ENCODE measurements around the gene PLAC8. TPM values are rescaled to one million over a fixed set of nuclear protein-coding genes. Genes with fewer than 3 reads are reported as not detected.

PLAC8 gene
- total RNA-seq, 4 donors from 2014 or later, result 1.3 to 3.9 (median 1.5) TPM; not detected in 1

DNA sequence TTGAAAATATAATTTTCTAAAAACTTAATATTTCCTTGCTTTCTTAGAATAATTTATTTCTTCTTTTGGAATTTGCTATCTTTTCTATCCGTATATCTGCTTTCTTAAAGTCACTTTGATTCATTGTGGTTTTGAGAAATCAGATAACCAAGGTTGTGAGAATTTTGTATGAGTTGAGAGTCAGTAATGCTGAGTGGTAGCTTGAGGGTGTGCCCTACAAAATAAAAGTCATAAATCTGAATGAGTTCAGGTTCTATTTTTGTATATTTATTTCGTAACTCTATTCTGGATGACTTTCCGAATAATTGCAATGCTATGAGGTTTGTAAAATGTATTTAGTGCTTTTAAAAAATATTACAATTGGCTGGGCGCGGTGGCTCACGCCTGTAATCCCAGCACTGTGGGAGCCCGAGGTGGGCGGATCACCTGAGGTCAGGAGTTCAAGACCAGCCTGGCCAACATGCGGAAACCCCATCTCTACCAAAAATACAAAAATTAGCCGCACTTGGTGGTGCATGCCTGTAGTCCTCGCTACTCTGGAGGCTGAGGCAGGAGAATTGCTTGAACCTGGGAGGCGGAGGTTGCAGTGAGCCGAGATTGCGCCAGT lies 70.6 kb downstream of the PLAC8 start:
- TF ChIP-seq CTCF (IDR thresholded peaks at IDR 0.05; ENCODE audit: low read depth), result no peak

DNA sequence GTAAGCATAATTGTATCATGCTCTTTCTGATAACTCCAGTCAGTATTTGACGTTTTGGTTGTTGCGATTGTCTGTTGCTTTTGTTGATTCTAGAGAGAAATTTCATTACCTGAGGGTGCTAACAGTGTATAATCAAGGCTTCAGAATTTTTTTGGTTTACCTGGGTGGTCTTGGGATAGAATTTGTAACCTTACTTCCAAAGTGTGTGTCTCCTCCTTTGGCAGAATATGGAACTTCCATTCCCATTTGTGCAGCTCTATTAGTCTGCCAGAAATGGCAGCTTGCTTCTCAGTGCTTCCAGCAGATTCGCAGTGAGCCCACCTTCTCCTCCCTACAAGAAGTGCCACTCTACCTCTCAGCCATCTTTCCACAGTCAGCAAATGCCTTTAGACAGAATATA lies 74.3 kb downstream of the PLAC8 start:
- TF ChIP-seq CTCF (IDR thresholded peaks at IDR 0.05; ENCODE audit: low read depth), result no peak

Other genes starting within 250 kb of the PLAC8 start
- 100 to 1,000 TPM; 178 to 276 (median 203) TPM for gene SEC31A, start 223.6 kb downstream of the PLAC8 start, total RNA-seq
- 1 to 10 TPM; 2.1 to 9.0 (median 3.9) TPM for gene THAP9, start 214.0 kb downstream of the PLAC8 start, total RNA-seq
- 10 to 100 TPM in 1 of 4 donors, 1 to 10 TPM in 3; 6.6 to 12.9 (median 9.9) TPM for gene LIN54, start 103.9 kb downstream of the PLAC8 start, total RNA-seq
- 10 to 100 TPM; 34.3 to 71.3 (median 60.1) TPM for gene COPS4, start 79.5 kb downstream of the PLAC8 start, total RNA-seq
- gene COQ2, start 170.1 kb upstream of the PLAC8 start, total RNA-seq, result 10 to 100 TPM in 2 of 4 donors, 1 to 10 TPM in 2; 6.8 to 13.3 (median 9.3) TPM
- gene HPSE, start 220.1 kb upstream of the PLAC8 start, total RNA-seq, result 1 to 10 TPM in 3 of 4 donors, under 1 TPM in 1; 0.75 to 5.4 (median 2.6) TPM